Smooth muscle cell (in vitro differentiated cells): ENCODE measurements around the gene SLC6A6. TPM values are rescaled to one million over a fixed set of nuclear protein-coding genes. Genes with fewer than 3 reads are reported as not detected.

Source experiments
- DNase-seq: peaks from one replicate; lab custom pipeline; 2025; ENCODE audit not compliant: unreplicated experiment; lab: John Stamatoyannopoulos, UW
- H2AFZ ChIP-seq: fragments of 200-600 bp; sonication (generic); 2 replicates; pipeline ENCODE4 v1.6.0; 2016; ENCODE audit warnings: antibody characterized with exemption, low read depth, mild to moderate bottlenecking
- H3F3A ChIP-seq: fragments of 200-600 bp; sonication (generic); 2 replicates; pipeline ENCODE4 v1.6.0; 2017; ENCODE audit warnings: antibody characterized with exemption, low read depth
- H3K27ac ChIP-seq: fragments of 200-600 bp; sonication (generic); 2 replicates; pipeline ENCODE4 v1.5.1; 2016; ENCODE audit warnings: low read depth, mild to moderate bottlenecking
- H3K27me3 ChIP-seq: fragments of 200-600 bp; sonication (generic); 2 replicates; pipeline ENCODE4 v1.6.1; 2016; ENCODE audit warnings: low read depth, mild to moderate bottlenecking
- H3K36me3 ChIP-seq: fragments of 200-600 bp; sonication (generic); 2 replicates; pipeline ENCODE4 v1.5.1; 2016; ENCODE audit warnings: low read depth
- H3K4me1 ChIP-seq: fragments of 200-600 bp; sonication (generic); 2 replicates; pipeline ENCODE4 v1.5.1; 2016; ENCODE audit warnings: low read depth
- H3K4me2 ChIP-seq: fragments of 200-600 bp; sonication (generic); 2 replicates; pipeline ENCODE4 v1.6.0; 2016; ENCODE audit warnings: mild to moderate bottlenecking
- H3K4me3 ChIP-seq: fragments of 200-600 bp; sonication (generic); 2 replicates; pipeline ENCODE4 v1.5.1; 2016; ENCODE audit warnings: mild to moderate bottlenecking
- H3K79me2 ChIP-seq: fragments of 200-600 bp; sonication (generic); 2 replicates; pipeline ENCODE4 v1.6.0; 2016; ENCODE audit warnings: low read depth, mild to moderate bottlenecking
- H3K9ac ChIP-seq: fragments of 200-600 bp; sonication (generic); 2 replicates; pipeline ENCODE4 v1.6.0; 2016; ENCODE audit warnings: low read depth
- H3K9me3 ChIP-seq: fragments of 200-600 bp; sonication (generic); replicated peaks from 2 replicates; pipeline ENCODE4 v1.5.1; 2016; ENCODE audit warnings: low read depth
- H4K20me1 ChIP-seq: fragments of 200-600 bp; sonication (generic); 2 replicates; pipeline ENCODE4 v1.6.0; 2016; ENCODE audit warnings: low read depth
- CTCF ChIP-seq: fragments of 200-600 bp; sonication (generic); IDR thresholded peaks from 2 replicates; pipeline ENCODE4 v1.5.1; 2017; ENCODE audit warnings: borderline replicate concordance, mild to moderate bottlenecking, antibody characterized with exemption; ENCODE audit not compliant: insufficient read depth, poor library complexity, severe bottlenecking
- WGBS: methylation state at CpG from one replicate; pipeline ENCODE4 v1.1.7; 2016; ENCODE audit warnings: low lambda C conversion rate; 5-methylcytosine and 5-hydroxymethylcytosine counted together
- polyA plus RNA-seq: library from polyadenylated mRNA; unstranded; fragments of >200 nt; fragmentation: Nextera tagmentation; extraction: Ambion mirVana; gene quantifications from 2 replicates; pipeline ENCODE4 v1.2.1, GENCODE V29; 2016
- total RNA-seq: library from RNA; depleted of rRNA; stranded (reverse); fragments of >200 nt; gene quantifications from 2 replicates; pipeline ENCODE4 v1.2.3, GENCODE V29; 2014

SLC6A6 gene
- total and polyA plus RNA-seq, 2 experiments from 2014 or later: 9.4 to 11.7 TPM

GRCh38 chr3:14440531-14441239 is 38.3 kb downstream of the SLC6A6 start:
- Histone ChIP-seq H3K36me3 (no peaks in the 10 kb centered on the region), H3K4me3 (no peak overlapping the region), H3K9ac (no peak overlapping the region), H3K9me3 (no peaks in the 10 kb centered on the region), H4K20me1 (peaks cover 22% of the 10 kb centered on the region), H3K79me2 (peaks cover 11% of the 10 kb centered on the region), H3K27me3 (no peaks in the 10 kb centered on the region), H3K27ac (no peak overlapping the region), H3K4me1 (no peaks in the 10 kb centered on the region), H3K4me2 (no peak overlapping the region), H3F3A (no peaks in the 10 kb centered on the region), H2AFZ (no peak overlapping the region)
- DNase-seq: no peak
- WGBS: 71% methylated on average over 11 of the region's 11 CpGs
- TF ChIP-seq CTCF: no peak

GRCh38 chr3:14441240-14441919 is 39.0 kb downstream of the SLC6A6 start:
- Histone ChIP-seq H3K4me2 (no peak overlapping the region), H2AFZ (no peak overlapping the region), H3K79me2 (peaks cover 11% of the 10 kb centered on the region), H3K9ac (no peak overlapping the region), H4K20me1 (peaks cover 22% of the 10 kb centered on the region), H3K4me1 (no peaks in the 10 kb centered on the region), H3K27me3 (no peaks in the 10 kb centered on the region), H3K4me3 (no peak overlapping the region), H3K27ac (no peak overlapping the region), H3K36me3 (no peaks in the 10 kb centered on the region), H3K9me3 (no peaks in the 10 kb centered on the region), H3F3A (no peaks in the 10 kb centered on the region)
- DNase-seq: no peak
- 94% methylated on average over 18 of the region's 18 CpGs for WGBS
- no peak for TF ChIP-seq CTCF

GRCh38 chr3:14441920-14442300 is 39.5 kb downstream of the SLC6A6 start:
- no peaks in the 10 kb centered on the region for H3F3A ChIP-seq
- H3K9ac ChIP-seq: no peak overlapping the region
- H3K4me1 ChIP-seq: no peaks in the 10 kb centered on the region
- no peak overlapping the region for H3K4me3 ChIP-seq
- TF ChIP-seq CTCF: no peak
- WGBS: 91% methylated on average over 6 of the region's 6 CpGs
- no peak for DNase-seq
- no peaks in the 10 kb centered on the region for H3K9me3 ChIP-seq
- H3K79me2 ChIP-seq: peaks cover 6% of the 10 kb centered on the region
- no peak overlapping the region for H2AFZ ChIP-seq
- H3K27me3 ChIP-seq: no peaks in the 10 kb centered on the region
- H3K27ac ChIP-seq: no peak overlapping the region
- H3K4me2 ChIP-seq: no peak overlapping the region
- no peaks in the 10 kb centered on the region for H3K36me3 ChIP-seq
- peaks cover 22% of the 10 kb centered on the region for H4K20me1 ChIP-seq
